GM12878 (cell line): ENCODE measurements around the gene SLCO3A1. TPM values are rescaled to one million over a fixed set of nuclear protein-coding genes. Genes with fewer than 3 reads are reported as not detected.

ENCODE experiments used
- ATAC-seq: fragments of 200-7000 bp; cut with Tn5 transposase; 3 replicates; pipeline ENCODE4 v1.9.1; 2020; ENCODE audit warnings: mild to moderate bottlenecking, moderate library complexity
- BruUV-seq: library from RNA; stranded (reverse); fragments of 400-500 nt; replicated peaks from 2 replicates; lab custom pipeline; 2021; lab: Mats Ljungman, UMichigan
- CTCF ChIA-PET: fragments of 300-600 bp; sonication (Branson Sonifier 250); formaldehyde crosslinking; extraction: SDS; loops from one replicate; lab custom pipeline; 2021; ENCODE audit warnings: inconsistent platforms; lab: Yijun Ruan, JAX
- POLR2A ChIA-PET: fragments of 350-600 bp; formaldehyde crosslinking; extraction: SDS; loops from one replicate; lab custom pipeline; 2021; ENCODE audit warnings: inconsistent platforms; lab: Charles Lee
- RAD21 ChIA-PET: fragments of 300-600 bp; sonication (Branson Sonifier 250); formaldehyde crosslinking; loops from one replicate; lab custom pipeline; 2023; ENCODE audit warnings: antibody characterized with exemption; ENCODE audit not compliant: unreplicated experiment; lab: Charles Lee
- SMC1A ChIA-PET: fragments of 300-600 bp; sonication (Branson Sonifier 250); formaldehyde crosslinking; loops from one replicate; lab custom pipeline; 2023; ENCODE audit not compliant: unreplicated experiment, uncharacterized antibody; lab: Charles Lee
- DNase-seq: peaks from one replicate; pipeline ENCODE4 v3.0.0-alpha.2; 2011; ENCODE audit warnings: low read depth, low spot score
- FAIRE-seq: peaks from 3 replicates; lab custom pipeline; 2011; peaks lifted over from hg19 to GRCh38; lab: Jason Lieb, UNC
- H2AFZ ChIP-seq: 2 replicates; pipeline ENCODE4 v1.6.0; 2011; ENCODE audit warnings: low read depth, low read length, control low read depth; ENCODE audit not compliant: control insufficient read depth
- H3K27ac ChIP-seq: 2 replicates; pipeline ENCODE4 v1.5.1; 2011; ENCODE audit warnings: control low read depth; ENCODE audit not compliant: control insufficient read depth, insufficient read depth
- H3K27me3 ChIP-seq, 2 experiments: replicated peaks in 1 of 2; 2 replicates each; pipeline versions ENCODE4 v1.6.0 to v1.6.1; 2011; ENCODE audit warnings: low read length in 1 of 2; ENCODE audit not compliant: control insufficient read depth in 2 of 2, insufficient read depth in 2 of 2
- H3K36me3 ChIP-seq, 2 experiments: 2 replicates each; pipeline ENCODE4 v1.5.1; 2011; ENCODE audit warnings: low read length in 1 of 2; ENCODE audit not compliant: control insufficient read depth in 2 of 2, insufficient read depth in 2 of 2
- H3K4me1 ChIP-seq: 2 replicates; pipeline ENCODE4 v1.6.1; 2011; ENCODE audit warnings: mild to moderate bottlenecking, low read length, moderate library complexity, mixed read lengths; ENCODE audit not compliant: control insufficient read depth, insufficient read depth
- H3K4me2 ChIP-seq: 2 replicates; pipeline ENCODE4 v1.6.0; 2011; ENCODE audit warnings: control low read depth; ENCODE audit not compliant: control insufficient read depth, insufficient read depth
- H3K4me3 ChIP-seq: fragments of 200-600 bp; sonication (generic); 2 replicates; pipeline ENCODE4 v1.5.1; 2016
- H3K79me2 ChIP-seq: 2 replicates; pipeline ENCODE4 v1.6.0; 2011; ENCODE audit warnings: low read length; ENCODE audit not compliant: control insufficient read depth, insufficient read depth
- H3K9ac ChIP-seq: 2 replicates; pipeline ENCODE4 v1.8.0; 2011; ENCODE audit warnings: low read length, control low read depth, mixed read lengths; ENCODE audit not compliant: control insufficient read depth, insufficient read depth
- H3K9me3 ChIP-seq: replicated peaks from 3 replicates; pipeline ENCODE4 v1.5.1; 2011; ENCODE audit warnings: mild to moderate bottlenecking, low read length; ENCODE audit not compliant: control insufficient read depth, insufficient read depth
- H4K20me1 ChIP-seq: 2 replicates; pipeline ENCODE4 v1.6.0; 2011; ENCODE audit not compliant: control insufficient read depth, insufficient read depth
- BACH1 ChIP-seq: fragments of 450-650 bp; IDR thresholded peaks from 2 replicates; pipeline ENCODE4 v1.6.1; 2017; ENCODE audit warnings: mild to moderate bottlenecking, borderline replicate concordance
- BCLAF1 ChIP-seq: fragments of 450-650 bp; IDR thresholded peaks from 2 replicates; pipeline ENCODE4 v1.6.1; 2017; ENCODE audit warnings: antibody characterized with exemption, mild to moderate bottlenecking, moderate library complexity
- BMI1 ChIP-seq: fragments of 450-650 bp; IDR thresholded peaks from 2 replicates; pipeline ENCODE4 v1.6.1; 2016; ENCODE audit warnings: mild to moderate bottlenecking, moderate library complexity, borderline replicate concordance
- CHD2 ChIP-seq: IDR thresholded peaks from 2 replicates; pipeline ENCODE4 v1.6.1; 2011; ENCODE audit warnings: low read depth, low read length, improper control_type of control experiment, borderline replicate concordance
- CUX1 ChIP-seq: IDR thresholded peaks from 2 replicates; pipeline ENCODE4 v1.6.1; 2012; ENCODE audit warnings: improper control_type of control experiment, low read depth, low read length; ENCODE audit not compliant: insufficient replicate concordance
- E4F1 ChIP-seq: fragments of 450-650 bp; IDR thresholded peaks from 2 replicates; pipeline ENCODE4 v1.6.1; 2018; ENCODE audit warnings: borderline replicate concordance, mild to moderate bottlenecking; ENCODE audit not compliant: partially characterized antibody
- FOXK2 ChIP-seq: fragments of 450-650 bp; IDR thresholded peaks from 2 replicates; pipeline ENCODE4 v1.6.1; 2017; ENCODE audit warnings: mild to moderate bottlenecking, moderate library complexity
- FOXM1 ChIP-seq: IDR thresholded peaks from 2 replicates; pipeline ENCODE4 v1.6.1; 2012; ENCODE audit warnings: low read depth, mild to moderate bottlenecking, inconsistent platforms, low read length, moderate library complexity
- HDGF ChIP-seq: fragments of 450-650 bp; IDR thresholded peaks from 2 replicates; pipeline ENCODE4 v1.6.1; 2016; ENCODE audit warnings: antibody characterized with exemption
- KDM1A ChIP-seq: fragments of 200-600 bp; sonication (generic); IDR thresholded peaks from 2 replicates; pipeline ENCODE4 v1.6.1; 2016; ENCODE audit warnings: borderline replicate concordance
- MTA2 ChIP-seq: fragments of 450-650 bp; IDR thresholded peaks from 2 replicates; pipeline ENCODE4 v1.6.1; 2016; ENCODE audit warnings: low read depth, mild to moderate bottlenecking, moderate library complexity
- NR2C2 ChIP-seq: IDR thresholded peaks from 2 replicates; pipeline ENCODE4 v1.6.1; 2011; ENCODE audit warnings: borderline replicate concordance, low read depth; ENCODE audit not compliant: control insufficient read depth, insufficient read length
- RBBP5 ChIP-seq: fragments of 200-600 bp; sonication (generic); conservative IDR thresholded peaks from 2 replicates; pipeline ENCODE4 v1.6.1; 2016
- WGBS: methylation state at CpG from one replicate; pipeline ENCODE4 v1.1.6; 2016; ENCODE audit warnings: low lambda C conversion rate; ENCODE audit not compliant: insufficient replicate concordance, insufficient coverage; ENCODE audit errors: missing lambda C conversion rate; 5-methylcytosine and 5-hydroxymethylcytosine counted together
- in situ Hi-C: fragments of 300-500 bp; cut with MboI; formaldehyde crosslinking; loops from 9 replicates; pipeline ENCODE4 v1.14.3; 2018; ENCODE audit warnings: mixed read lengths
- intact Hi-C: fragments of 100-400 bp; cut with micrococcal nuclease; formaldehyde crosslinking; loops from one replicate; pipeline ENCODE4 v1.14.2; 2022; ENCODE audit not compliant: unreplicated experiment
- polyA plus RNA-seq, 11 experiments: library from polyadenylated mRNA; depleted of rRNA in 4 of 11; unstranded in 6 of 11; stranded (reverse) in 5 of 11; fragments of >200 nt; fragmentation: Nextera tagmentation in 4 of 11; fragmentation: Illumina TruSeq in 1 of 11; extraction: Ambion mirVana in 4 of 11; extraction: Trizol in 1 of 11; gene quantifications; 1 replicate in 1 of 11; 2 replicates in 10 of 11; pipeline versions ENCODE4 v1.2.1 to v1.2.3, GENCODE V29; 2011 to 2016; ENCODE audit warnings: inconsistent platforms in 2 of 11, missing spikeins in 2 of 11, low read depth in 1 of 11
- total RNA-seq, 4 experiments: library from RNA; depleted of rRNA in 3 of 4; stranded (reverse); fragments of >200 nt in 3 of 4; fragmentation: Illumina TruSeq in 1 of 4; extraction: Trizol in 1 of 4; gene quantifications; 2 replicates each; pipeline versions ENCODE4 v1.2.1 to v1.2.3, GENCODE V29; 2013 to 2021

The SLCO3A1 gene
- total and polyA plus RNA-seq, 10 of the 15 experiments (the other 5 are each of a cell fraction or from before 2014, with no cell fraction given), result 0.05 to 5.9 (median 0.31) TPM

GRCh38 chr15:92012368-92012629 lies 158.8 kb downstream of the SLCO3A1 start (continued):
- TF ChIP-seq CUX1 (no peak), NR2C2 (no peak)
- TF ChIP-seq, all 136 proteins: peak for 0

GRCh38 chr15:92012881-92013280 lies 159.4 kb downstream of the SLCO3A1 start:
- no peak; the same call in 2 of the 3 replicates for ATAC-seq
- 42% methylated on average over 6 of the region's 6 CpGs for WGBS
- TF ChIP-seq HDGF, result no peak
- TF ChIP-seq RBBP5, result no peak
- no peak for TF ChIP-seq BACH1
- no peak for TF ChIP-seq MTA2
- no peak for TF ChIP-seq BMI1
- no peak for TF ChIP-seq FOXK2
- no peak for TF ChIP-seq CHD2
- no peak for TF ChIP-seq FOXM1
- TF ChIP-seq BCLAF1, result no peak
- no peak for TF ChIP-seq E4F1
- no peak for TF ChIP-seq KDM1A

More at GRCh38 chr15:92012881-92013280, 159.4 kb downstream of the SLCO3A1 start:
- Histone ChIP-seq H3K27me3 (peaks cover 0 to 7% of the 10 kb centered on the region in 2 experiments; a peak in 1 of 4 replicates), H4K20me1 (no peaks in the 10 kb centered on the region), H3K27ac (no peak overlapping the region), H3K4me1 (no peaks in the 10 kb centered on the region), H3K9ac (no peak overlapping the region), H2AFZ (no peak overlapping the region), H3K4me3 (no peak overlapping the region), H3K36me3 (no peaks in the 10 kb centered on the region), H3K79me2 (no peaks in the 10 kb centered on the region), H3K9me3 (no peaks in the 10 kb centered on the region), H3K4me2 (no peak overlapping the region)
- intact Hi-C loops, result no loop called here
- CTCF ChIA-PET, result interaction anchor here (0.6 kb wide), 1 partner anchor 29 kb away, joined by 3 read pairs; no protein-coding TSS in a partner anchor
- POLR2A ChIA-PET, result interaction anchor here (0.6 kb wide), 1 partner anchor 397 kb away, joined by 7 read pairs; no protein-coding TSS in a partner anchor
- FAIRE-seq (no peak), DNase-seq (no peak)
- in situ Hi-C loops, result no loop called here
- SMC1A ChIA-PET, result interaction anchor here (0.6 kb wide), 1 partner anchor 361 kb away, joined by 4 read pairs; no protein-coding TSS in a partner anchor
- RAD21 ChIA-PET, result no interaction called here
- BruUV-seq, result no TSS peak
